ENCODE results near the gene FAM193B. TPM values are rescaled to one million over a fixed set of nuclear protein-coding genes. Genes with fewer than 3 reads are reported as not detected.
A peak's percentile ranks its signal among the peaks of the same experiment; 100 is the strongest.

The FAM193B gene
- total RNA-seq, 2 experiments from 2014 or later: 70.7 to 75.4 TPM

GRCh38 chr5:177520271-177520670 lies 34.1 kb downstream of the FAM193B start:
- Mint-ChIP-seq H3K4me3 (no peak overlapping the region), H3K4me1 (ENCODE audit: low read depth) (peaks cover 39% of the 10 kb centered on the region), H3K27me3 (no peaks in the 10 kb centered on the region), H3K27ac (no peak overlapping the region), H3K36me3 (peaks cover 23% of the 10 kb centered on the region), H3K9me3 (no peaks in the 10 kb centered on the region)
- intact Hi-C loops (cut with micrococcal nuclease): no loop called here
- POLR2A ChIA-PET: no interaction called here
- CTCF ChIA-PET: no interaction called here
- no peak for DNase-seq

- H3K27me3 Mint-ChIP-seq: no peaks in the 10 kb centered on the region
- POLR2A ChIA-PET: no interaction called here
- H3K4me1 Mint-ChIP-seq (ENCODE audit: low read depth): peaks cover 42% of the 10 kb centered on the region
- no peaks in the 10 kb centered on the region for H3K9me3 Mint-ChIP-seq
- peak overlapping the region; percentile 46 for H3K27ac Mint-ChIP-seq
- H3K4me3 Mint-ChIP-seq: no peak overlapping the region
- intact Hi-C loops (cut with micrococcal nuclease): loop anchor here (5.0 to 10.0 kb wide), 3 partner anchors 33 to 207 kb away; partner anchors contain the start of genes FAM193B, MXD3 and TMED9
- CTCF ChIA-PET: no interaction called here
- DNase-seq: no peak
- H3K36me3 Mint-ChIP-seq: peaks cover 27% of the 10 kb centered on the region
These were observed 34.7 kb downstream of the FAM193B start for GRCh38 chr5:177519463-177520235.

- ChIA-PET POLR2A (interaction anchor here (1.3 kb wide), 2 partner anchors 22 to 75 kb away, joined by 3 to 6 read pairs; partner anchors contain the start of gene TMED9), CTCF (interaction anchor here (0.6 to 5.3 kb wide), 11 partner anchors 8 to 860 kb away, joined by 3 to 43 read pairs (median 3); no protein-coding TSS in a partner anchor)
- no peaks in the 10 kb centered on the region for H3K9me3 Mint-ChIP-seq
- peak; percentile 98 for DNase-seq
- H3K36me3 Mint-ChIP-seq: peaks cover 44% of the 10 kb centered on the region
- peak within 1 kb of the TSS; percentile 83 for H3K27ac Mint-ChIP-seq
- peak within 1 kb of the TSS; percentile 88 for H3K4me3 Mint-ChIP-seq
- H3K4me1 Mint-ChIP-seq (ENCODE audit: low read depth): peaks cover 46% of the 10 kb centered on the region
- H3K27me3 Mint-ChIP-seq: no peaks in the 10 kb centered on the region
- intact Hi-C loops (cut with micrococcal nuclease): loop anchor here (1.0 to 10.0 kb wide), 4 partner anchors 20 to 205 kb away; partner anchors contain the start of genes FAM193B, MXD3, PDLIM7 and TMED9
These were observed 37.5 kb downstream of the FAM193B start, which contains the start of gene DDX41 for GRCh38 chr5:177516601-177517568. Gene DDX41, minus strand, starts transcription at chr5:177516961. Its CDS starts 16 bp downstream, at chr5:177516945.

- Mint-ChIP-seq H3K4me3 (peak overlapping the region; percentile 88), H3K27ac (no peak overlapping the region), H3K27me3 (no peaks in the 10 kb centered on the region), H3K4me1 (ENCODE audit: low read depth) (peaks cover 39% of the 10 kb centered on the region), H3K9me3 (no peaks in the 10 kb centered on the region), H3K36me3 (peaks cover 50% of the 10 kb centered on the region)
- ChIA-PET CTCF (interaction anchor here (0.9 to 5.3 kb wide), 7 partner anchors 10 to 197 kb away, joined by 3 to 43 read pairs (median 4); no protein-coding TSS in a partner anchor), POLR2A (interaction anchor here (0.7 to 1.3 kb wide), 6 partner anchors 14 to 89 kb away, joined by 3 to 4 read pairs (median 3); partner anchors contain the start of gene GRK6)
- DNase-seq: no peak
- intact Hi-C loops (cut with micrococcal nuclease): loop anchor here (5.0 to 10.0 kb wide), 3 partner anchors 37 to 203 kb away; partner anchors contain the start of genes FAM193B, MXD3 and TMED9
These were observed 38.8 kb downstream of the FAM193B start for GRCh38 chr5:177515580-177515979.

GRCh38 chr5:177514541-177514940 lies 39.8 kb downstream of the FAM193B start:
- intact Hi-C loops (cut with micrococcal nuclease): loop anchor here (10.0 kb wide), 1 partner anchor 80 kb away; the partner anchor contains the start of gene TMED9
- ChIA-PET CTCF (interaction anchor here (3.8 to 5.3 kb wide), 2 partner anchors 13 to 125 kb away, joined by 15 to 43 read pairs; no protein-coding TSS in a partner anchor), POLR2A (no interaction called here)
- no peaks in the 10 kb centered on the region for H3K27me3 Mint-ChIP-seq
- peaks cover 50% of the 10 kb centered on the region for H3K36me3 Mint-ChIP-seq
- no peaks in the 10 kb centered on the region for H3K9me3 Mint-ChIP-seq
- DNase-seq: no peak
- H3K27ac Mint-ChIP-seq: no peak overlapping the region
- peaks cover 30% of the 10 kb centered on the region for H3K4me1 Mint-ChIP-seq (ENCODE audit: low read depth)
- no peak overlapping the region for H3K4me3 Mint-ChIP-seq

- peaks cover 23% of the 10 kb centered on the region for H3K4me1 Mint-ChIP-seq (ENCODE audit: low read depth)
- intact Hi-C loops (cut with micrococcal nuclease): loop anchor here (10.0 kb wide), 1 partner anchor 81 kb away; the partner anchor contains the start of gene TMED9
- peaks cover 50% of the 10 kb centered on the region for H3K36me3 Mint-ChIP-seq
- DNase-seq: no peak
- ChIA-PET CTCF (interaction anchor here (5.3 kb wide), 1 partner anchor 12 kb away, joined by 43 read pairs; no protein-coding TSS in a partner anchor), POLR2A (no interaction called here)
- no peak overlapping the region for H3K27ac Mint-ChIP-seq
- no peaks in the 10 kb centered on the region for H3K27me3 Mint-ChIP-seq
- H3K4me3 Mint-ChIP-seq: no peak overlapping the region
- H3K9me3 Mint-ChIP-seq: no peaks in the 10 kb centered on the region
These were observed 40.9 kb downstream of the FAM193B start for GRCh38 chr5:177513500-177513899.

- intact Hi-C loops (cut with micrococcal nuclease): loop anchor here (10.0 kb wide), 1 partner anchor 82 kb away; the partner anchor contains the start of gene TMED9
- ChIA-PET POLR2A (no interaction called here), CTCF (interaction anchor here (5.3 kb wide), 1 partner anchor 11 kb away, joined by 43 read pairs; no protein-coding TSS in a partner anchor)
- Mint-ChIP-seq H3K4me1 (ENCODE audit: low read depth) (peaks cover 23% of the 10 kb centered on the region), H3K36me3 (peaks cover 50% of the 10 kb centered on the region), H3K27ac (no peak overlapping the region), H3K9me3 (no peaks in the 10 kb centered on the region), H3K4me3 (no peak overlapping the region), H3K27me3 (no peaks in the 10 kb centered on the region)
- DNase-seq: no peak
These were observed 41.5 kb downstream of the FAM193B start for GRCh38 chr5:177512736-177513380.

- Mint-ChIP-seq H3K27ac (no peak overlapping the region), H3K36me3 (peaks cover 50% of the 10 kb centered on the region), H3K4me1 (ENCODE audit: low read depth) (peaks cover 23% of the 10 kb centered on the region), H3K27me3 (no peaks in the 10 kb centered on the region), H3K9me3 (no peaks in the 10 kb centered on the region), H3K4me3 (no peak overlapping the region)
- ChIA-PET CTCF (interaction anchor here (3.2 kb wide), 1 partner anchor 11 kb away, joined by 12 read pairs; no protein-coding TSS in a partner anchor), POLR2A (no interaction called here)
- no peak for DNase-seq
- intact Hi-C loops (cut with micrococcal nuclease): loop anchor here (10.0 kb wide), 1 partner anchor 83 kb away; the partner anchor contains the start of gene TMED9
These were observed 42.3 kb downstream of the FAM193B start for GRCh38 chr5:177511796-177512675.

GRCh38 chr5:177511181-177511580 lies 43.2 kb downstream of the FAM193B start:
- H3K9me3 Mint-ChIP-seq: no peaks in the 10 kb centered on the region
- CTCF ChIA-PET: interaction anchor here (3.2 kb wide), 1 partner anchor 11 kb away, joined by 12 read pairs; no protein-coding TSS in a partner anchor
- intact Hi-C loops (cut with micrococcal nuclease): loop anchor here (10.0 kb wide), 1 partner anchor 84 kb away; the partner anchor contains the start of gene TMED9
- no peaks in the 10 kb centered on the region for H3K27me3 Mint-ChIP-seq
- H3K27ac Mint-ChIP-seq: no peak overlapping the region
- DNase-seq: no peak
- peaks cover 42% of the 10 kb centered on the region for H3K36me3 Mint-ChIP-seq
- no peak overlapping the region for H3K4me3 Mint-ChIP-seq
- POLR2A ChIA-PET: no interaction called here
- H3K4me1 Mint-ChIP-seq (ENCODE audit: low read depth): peaks cover 16% of the 10 kb centered on the region

GRCh38 chr5:177510567-177511053 lies 43.8 kb downstream of the FAM193B start:
- no peak for DNase-seq
- intact Hi-C loops (cut with micrococcal nuclease): loop anchor here (10.0 kb wide), 1 partner anchor 84 kb away; the partner anchor contains the start of gene TMED9
- Mint-ChIP-seq H3K4me1 (ENCODE audit: low read depth) (peaks cover 11% of the 10 kb centered on the region), H3K27ac (no peak overlapping the region), H3K36me3 (peaks cover 37% of the 10 kb centered on the region), H3K4me3 (no peak overlapping the region), H3K9me3 (no peaks in the 10 kb centered on the region), H3K27me3 (no peaks in the 10 kb centered on the region)
- ChIA-PET POLR2A (no interaction called here), CTCF (interaction anchor here (3.2 kb wide), 1 partner anchor 10 kb away, joined by 12 read pairs; no protein-coding TSS in a partner anchor)

Measured in activated CD4-positive, alpha-beta memory T cell treated with anti-CD3 and anti-CD28 coated beads for 36 hours (primary cell).